SKM-1 (cell line): Measurements from ENCODE around the gene ENKUR.

Experiments
- DNase-seq: peaks from one replicate; lab custom pipeline; 2025; ENCODE audit not compliant: unreplicated experiment; lab: John Stamatoyannopoulos, UW

The ENKUR gene

GRCh38 chr10:24950439-24950838 is 65.5 kb downstream of the ENKUR start:
- DNase-seq = no peak

DNA sequence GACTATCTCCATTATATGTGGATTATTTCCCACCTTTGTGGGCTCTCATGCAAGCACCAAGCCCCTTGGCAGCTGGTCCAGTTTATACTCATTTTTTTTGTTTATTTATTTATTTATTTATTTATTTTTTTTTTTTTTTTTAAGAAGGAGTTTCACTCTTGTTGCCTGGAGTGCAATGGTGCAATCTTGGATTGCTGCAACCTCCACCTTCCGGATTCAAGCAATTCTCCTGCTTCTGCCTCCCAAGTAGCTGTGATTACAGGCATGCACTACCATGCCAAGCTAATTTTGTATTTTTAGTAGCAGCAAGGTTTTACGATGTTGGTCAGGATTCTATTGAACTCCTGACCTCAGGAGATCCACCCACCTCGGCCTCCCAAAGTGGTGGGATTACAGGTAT is 66.3 kb downstream of the ENKUR start:
- no peak for DNase-seq

- DNase-seq = no peak
Observed at GRCh38 chr10:24947304-24948097, 68.5 kb downstream of the ENKUR start.

GRCh38 chr10:24944512-24945255 is 71.3 kb downstream of the ENKUR start:
- DNase-seq = no peak

DNA sequence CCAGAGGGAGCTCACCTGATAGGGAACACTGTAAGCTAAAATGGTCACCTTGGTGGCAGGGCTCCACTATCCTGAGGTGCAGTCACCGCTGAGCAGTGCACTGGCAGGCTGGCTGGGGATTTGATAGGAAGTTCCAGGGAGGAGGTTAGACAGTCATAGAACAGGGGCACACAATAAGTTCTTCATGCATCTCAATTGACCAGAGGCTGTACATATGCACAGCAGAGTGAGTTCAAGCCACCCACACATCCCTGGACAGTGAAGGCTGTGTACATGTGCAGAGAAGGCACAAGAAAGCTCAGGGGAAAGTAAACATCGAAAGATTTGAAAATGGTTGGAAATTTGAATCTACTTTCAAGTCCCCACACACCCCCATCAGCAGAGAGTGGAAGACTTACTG is 77.4 kb downstream of the ENKUR start:
- no peak for DNase-seq

DNA sequence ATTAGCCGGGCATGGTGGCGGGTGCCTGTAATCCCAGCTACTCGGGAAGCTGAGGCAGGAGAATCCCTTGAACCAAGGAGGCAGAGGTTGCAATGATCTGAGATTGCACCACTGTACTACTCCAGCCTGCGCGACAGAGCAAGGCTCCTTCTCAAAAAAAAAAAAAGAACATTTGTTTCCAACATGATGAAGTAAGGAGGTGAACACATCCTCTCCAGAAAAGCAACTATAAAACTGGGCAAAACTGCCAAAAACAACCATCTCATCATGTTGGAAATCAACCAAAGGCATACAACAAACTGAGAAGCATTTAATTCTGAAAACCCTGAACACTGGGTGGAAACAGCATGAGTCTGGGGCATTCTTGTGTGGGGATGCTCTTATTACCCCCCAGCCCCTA is 77.9 kb downstream of the ENKUR start:
- DNase-seq = no peak

GRCh38 chr10:24935504-24936292 is 80.3 kb downstream of the ENKUR start:
- DNase-seq = no peak
